GM23338 (cell line): ENCODE data around the gene OR51A7. TPM values are rescaled to one million over a fixed set of nuclear protein-coding genes. Genes with fewer than 3 reads are reported as not detected.

Source experiments
- ATAC-seq: fragments of 200-7000 bp; cut with Tn5 transposase; 3 replicates; pipeline ENCODE4 v1.9.1; 2020
- DNase-seq: peaks from one replicate; pipeline ENCODE4 v3.0.0-alpha.2; 2015; ENCODE audit warnings: low spot score
- H2AFZ ChIP-seq: fragments of 200-600 bp; sonication (generic); 2 replicates; pipeline ENCODE4 v1.8.0; 2016; ENCODE audit warnings: antibody characterized with exemption, mild to moderate bottlenecking, moderate library complexity
- H3F3A ChIP-seq: fragments of 200-600 bp; sonication (generic); replicated peaks from 2 replicates; pipeline ENCODE4 v1.8.0; 2017; ENCODE audit warnings: antibody characterized with exemption, mixed run types, low read depth
- H3K27ac ChIP-seq: fragments of 200-600 bp; sonication (generic); 2 replicates; pipeline ENCODE4 v1.6.1; 2016; ENCODE audit warnings: low read depth
- H3K27me3 ChIP-seq: fragments of 200-600 bp; sonication (generic); 2 replicates; pipeline ENCODE4 v1.8.0; 2016; ENCODE audit warnings: mild to moderate bottlenecking, mixed run types, moderate library complexity; ENCODE audit not compliant: insufficient read depth
- H3K36me3 ChIP-seq: fragments of 200-600 bp; sonication (generic); 2 replicates; pipeline ENCODE4 v1.8.0; 2016; ENCODE audit warnings: mild to moderate bottlenecking; ENCODE audit not compliant: insufficient read depth
- H3K4me1 ChIP-seq: fragments of 200-600 bp; sonication (generic); 2 replicates; pipeline ENCODE4 v1.8.0; 2016; ENCODE audit warnings: mild to moderate bottlenecking, moderate library complexity; ENCODE audit not compliant: insufficient read depth
- H3K4me2 ChIP-seq: fragments of 200-600 bp; sonication (generic); 2 replicates; pipeline ENCODE4 v1.7.1; 2017; ENCODE audit warnings: mixed run types
- H3K4me3 ChIP-seq: fragments of 200-600 bp; sonication (generic); 2 replicates; pipeline ENCODE4 v1.6.1; 2016; ENCODE audit warnings: mixed run types
- H3K79me2 ChIP-seq: fragments of 200-600 bp; sonication (generic); replicated peaks from 2 replicates; pipeline ENCODE4 v1.8.0; 2017; ENCODE audit warnings: mild to moderate bottlenecking; ENCODE audit not compliant: insufficient read depth
- H3K9me2 ChIP-seq: fragments of 200-600 bp; sonication (generic); 2 replicates; pipeline ENCODE4 v1.8.0; 2017; ENCODE audit not compliant: insufficient read depth
- H4K20me1 ChIP-seq: fragments of 200-600 bp; sonication (generic); replicated peaks from 2 replicates; pipeline ENCODE4 v1.8.0; 2017; ENCODE audit warnings: mild to moderate bottlenecking; ENCODE audit not compliant: insufficient read depth
- H3K27ac Mint-ChIP-seq: 2 replicates; pipeline ENCODE4 v1.8.0; 2020; ENCODE audit warnings: inconsistent platforms, mild to moderate bottlenecking, moderate library complexity, mixed read lengths
- H3K27me3 Mint-ChIP-seq: 3 replicates; pipeline ENCODE4 v1.8.0; 2022; ENCODE audit warnings: low read depth, mild to moderate bottlenecking, moderate library complexity, mixed read lengths, inconsistent platforms; ENCODE audit not compliant: insufficient read depth, poor library complexity
- H3K36me3 Mint-ChIP-seq: 3 replicates; pipeline ENCODE4 v1.8.0; 2021; ENCODE audit warnings: low read depth, mild to moderate bottlenecking, inconsistent platforms, moderate library complexity, mixed read lengths
- H3K4me1 Mint-ChIP-seq: 3 replicates; pipeline ENCODE4 v1.8.0; 2020; ENCODE audit warnings: mild to moderate bottlenecking, inconsistent platforms, mixed read lengths
- H3K4me3 Mint-ChIP-seq: 3 replicates; pipeline ENCODE4 v1.8.0; 2021; ENCODE audit warnings: moderate library complexity, mild to moderate bottlenecking, inconsistent platforms, mixed read lengths
- H3K9me3 Mint-ChIP-seq: 3 replicates; pipeline ENCODE4 v1.8.0; 2020; ENCODE audit warnings: moderate library complexity, mild to moderate bottlenecking, inconsistent platforms, mixed read lengths
- CREB1 ChIP-seq: fragments of 250-450 bp; sonication (Bioruptor Pico); IDR thresholded peaks from 2 replicates; pipeline ENCODE4 v1.5.0; 2020; ENCODE audit warnings: low read depth, mild to moderate bottlenecking, moderate library complexity
- CTCF ChIP-seq, 2 experiments: fragments of 200-600 bp in 1 of 2; sonication (generic) in 1 of 2; conservative IDR thresholded peaks; 2 replicates each; pipeline versions ENCODE4 v1.5.1 to v1.6.1; 2016 to 2017; ENCODE audit warnings: antibody characterized with exemption in 2 of 2, low read depth in 2 of 2, mild to moderate bottlenecking in 2 of 2, moderate library complexity in 1 of 2
- ETS1 ChIP-seq: IDR thresholded peaks from 2 replicates; pipeline ENCODE4 v1.6.1; 2016; ENCODE audit warnings: antibody characterized with exemption
- EZH2 ChIP-seq: fragments of 200-600 bp; sonication (generic); IDR thresholded peaks from one replicate; pipeline ENCODE4 v1.8.0; 2017; ENCODE audit warnings: antibody characterized with exemption, mild to moderate bottlenecking, low read depth; ENCODE audit not compliant: unreplicated experiment
- EZH2phosphoT487 ChIP-seq: fragments of 200-600 bp; sonication (generic); IDR thresholded peaks from one replicate; pipeline ENCODE4 v1.8.1; 2018; ENCODE audit warnings: antibody characterized with exemption; ENCODE audit not compliant: unreplicated experiment
- JUNB ChIP-seq: IDR thresholded peaks from one replicate; pipeline ENCODE4 v1.6.1; 2016; ENCODE audit warnings: antibody characterized with exemption; ENCODE audit not compliant: unreplicated experiment
- NANOG ChIP-seq: IDR thresholded peaks from 2 replicates; pipeline ENCODE4 v1.6.1; 2016; ENCODE audit warnings: antibody characterized with exemption, borderline replicate concordance
- POLR2AphosphoS5 ChIP-seq: IDR thresholded peaks from 2 replicates; pipeline ENCODE4 v1.6.1; 2016; ENCODE audit warnings: antibody characterized with exemption, low read depth
- REST ChIP-seq: IDR thresholded peaks from one replicate; pipeline ENCODE4 v1.6.1; 2018; ENCODE audit warnings: antibody characterized with exemption; ENCODE audit not compliant: unreplicated experiment
- STAT1 ChIP-seq: IDR thresholded peaks from one replicate; pipeline ENCODE4 v1.6.1; 2016; ENCODE audit warnings: antibody characterized with exemption; ENCODE audit not compliant: unreplicated experiment
- ZNF114 ChIP-seq: fragments of 250-450 bp; sonication (Bioruptor Pico); IDR thresholded peaks from 2 replicates; pipeline ENCODE4 v1.5.0; 2020; ENCODE audit warnings: mild to moderate bottlenecking, moderate library complexity
- ZNF331 ChIP-seq: fragments of 250-450 bp; sonication (Bioruptor Pico); IDR thresholded peaks from 2 replicates; pipeline ENCODE4 v1.5.0; 2020; ENCODE audit warnings: low read depth, mild to moderate bottlenecking, moderate library complexity
- ZNF462 ChIP-seq: fragments of 250-450 bp; sonication (Bioruptor Pico); IDR thresholded peaks from 2 replicates; pipeline ENCODE4 v1.5.0; 2020; ENCODE audit warnings: mild to moderate bottlenecking, moderate library complexity
- polyA plus RNA-seq: library from polyadenylated mRNA; unstranded; fragments of >200 nt; fragmentation: Nextera tagmentation; extraction: Ambion mirVana; gene quantifications from 2 replicates; pipeline ENCODE4 v1.2.1, GENCODE V29; 2016
- total RNA-seq: library from RNA; depleted of rRNA; stranded (reverse); fragments of >200 nt; shearing (Covaris generic); gene quantifications from 2 replicates; pipeline ENCODE4 v1.2.3, GENCODE V29; 2014

Gene OR51A7
- total and polyA plus RNA-seq, 2 experiments from 2014 or later, result not detected

GRCh38 chr11:4921796-4922195 is 18.2 kb downstream of the OR51A7 start:
- no peaks in the 10 kb centered on the region for H3K36me3 ChIP-seq
- no peaks in the 10 kb centered on the region for H3F3A ChIP-seq
- H4K20me1 ChIP-seq, result no peaks in the 10 kb centered on the region
- no peaks in the 10 kb centered on the region for H3K27me3 ChIP-seq
- H3K27ac ChIP-seq, result no peak overlapping the region
- DNase-seq, result no peak
- no peak overlapping the region for H3K4me3 ChIP-seq
- no peaks in the 10 kb centered on the region for H3K79me2 ChIP-seq
- Mint-ChIP-seq H3K4me1 (no peaks in the 10 kb centered on the region), H3K36me3 (no peaks in the 10 kb centered on the region), H3K9me3 (no peaks in the 10 kb centered on the region), H3K27me3 (peaks cover 1% of the 10 kb centered on the region), H3K27ac (no peak overlapping the region), H3K4me3 (no peak overlapping the region)
- H2AFZ ChIP-seq, result no peak overlapping the region
- no peak overlapping the region for H3K4me2 ChIP-seq
- no peaks in the 10 kb centered on the region; the same call in 1 of the 2 replicates for H3K9me2 ChIP-seq
- H3K4me1 ChIP-seq, result no peaks in the 10 kb centered on the region
- no peak for ATAC-seq
- no peak for TF ChIP-seq EZH2
- TF ChIP-seq POLR2AphosphoS5, result no peak
- no peak for TF ChIP-seq JUNB
- no peak for TF ChIP-seq ETS1
- no peak for TF ChIP-seq REST
- TF ChIP-seq NANOG, result no peak
- no peak for TF ChIP-seq CTCF (conservative IDR thresholded peaks at IDR 0.05; ENCODE audit: low read depth in 2 of 2)
- TF ChIP-seq CREB1 (CRISPR knock-in tag), result no peak
- no peak for TF ChIP-seq ZNF462 (CRISPR knock-in tag)
- no peak for TF ChIP-seq STAT1
- TF ChIP-seq ZNF114 (CRISPR knock-in tag), result no peak
- no peak for TF ChIP-seq ZNF331
- TF ChIP-seq EZH2phosphoT487, result no peak
